Astrocyte of the spinal cord (primary cell): ENCODE measurements around the gene DVL2.
"Not testable (repeated sequence)": the region's sequence is repeated elsewhere in the genome, so short reads cannot be mapped to it uniquely, and the experiment has no call there.

ENCODE experiments used
- DNase-seq: peaks from one replicate; pipeline ENCODE4 v3.0.0; 2011; ENCODE audit warnings: low read depth, low spot score
- H3K4me3 ChIP-seq: 2 replicates; pipeline ENCODE4 v1.5.1; 2011; ENCODE audit warnings: low read depth, mild to moderate bottlenecking, low read length, moderate library complexity
- CTCF ChIP-seq: IDR thresholded peaks from 2 replicates; pipeline ENCODE4 v1.5.1; 2012; ENCODE audit warnings: low read depth, mild to moderate bottlenecking, low read length, inconsistent platforms
- in situ Hi-C: cut with HindIII; loops from 2 replicates; pipeline ENCODE4 v1.10.0; 2017; ENCODE audit warnings: low sequenced_read_pairs

DVL2 gene

GRCh38 chr17:7249214-7249613 lies 14.9 kb upstream of the DVL2 start:
- no peak for TF ChIP-seq CTCF
- DNase-seq = no peak
- no peak overlapping the region for H3K4me3 ChIP-seq
- in situ Hi-C loops = no loop called here

GRCh38 chr17:7248796-7249195 lies 14.5 kb upstream of the DVL2 start:
- no peak for TF ChIP-seq CTCF
- in situ Hi-C loops = no loop called here
- no peak overlapping the region for H3K4me3 ChIP-seq
- DNase-seq = no peak

GRCh38 chr17:7246779-7247178 lies 12.5 kb upstream of the DVL2 start:
- TF ChIP-seq CTCF = no peak
- in situ Hi-C loops = no loop called here
- no peak overlapping the region for H3K4me3 ChIP-seq
- no peak for DNase-seq

GRCh38 chr17:7243838-7244237 lies 9.5 kb upstream of the DVL2 start:
- DNase-seq, H3K4me3 ChIP-seq, in situ Hi-C loops: not testable (repeated sequence)

GRCh38 chr17:7243453-7243729 lies 9.1 kb upstream of the DVL2 start:
- TF ChIP-seq CTCF = no peak
- DNase-seq = no peak
- peak overlapping the region; percentile 96 for H3K4me3 ChIP-seq
- in situ Hi-C loops = no loop called here

GRCh38 chr17:7242717-7243452 lies 8.6 kb upstream of the DVL2 start:
- peak overlapping the region; percentile 96 for H3K4me3 ChIP-seq
- TF ChIP-seq CTCF = no peak
- DNase-seq = peak; percentile 97
- in situ Hi-C loops = no loop called here

- peak within 1 kb of the TSS; percentile 96 for H3K4me3 ChIP-seq
- in situ Hi-C loops = no loop called here
- no peak for TF ChIP-seq CTCF
- peak; percentile 95 for DNase-seq
Measured at GRCh38 chr17:7241783-7242716, 7.7 kb upstream of the DVL2 start, which contains the start of gene GABARAP. GABARAP (minus strand) TSS chr17:7242449; CDS start chr17:7242330, 119 bp downstream.
